Vagina (tissue), 2 donors: ENCODE measurements around the gene SMC3. TPM values are rescaled to one million over a fixed set of nuclear protein-coding genes. Genes with fewer than 3 reads are reported as not detected.

Source experiments
- DNase-seq, 2 donors: peaks; one replicate each; pipeline ENCODE4 v3.0.0-alpha.2; 2017; ENCODE audit errors: extremely low spot score in 2 of 2
- H3K27ac ChIP-seq: fragments of 200-600 bp; sonication (generic); one replicate; pipeline ENCODE4 v1.5.1; 2019
- H3K27me3 ChIP-seq: fragments of 200-600 bp; sonication (generic); one replicate; pipeline ENCODE4 v1.5.1; 2019
- H3K36me3 ChIP-seq, 2 donors: fragments of 200-600 bp; sonication (generic); one replicate each; pipeline ENCODE4 v1.5.1; 2017 to 2019
- H3K4me1 ChIP-seq: fragments of 200-600 bp; sonication (generic); one replicate; pipeline ENCODE4 v1.5.1; 2019
- H3K4me3 ChIP-seq, 2 donors: fragments of 200-600 bp; sonication (generic); 1 replicate in 1 of 2; 2 replicates in 1 of 2; pipeline ENCODE4 v1.5.1; 2016 to 2019
- H3K9me3 ChIP-seq: fragments of 200-600 bp; sonication (generic); one replicate; pipeline ENCODE4 v1.5.1; 2019
- CTCF ChIP-seq, 3 experiments: fragments of 450-650 bp in 2 of 3; fragments of 200-600 bp in 1 of 3; sonication (generic) in 1 of 3; IDR thresholded peaks; one replicate each; pipeline ENCODE4 v1.5.1; 2017 to 2019; ENCODE audit warnings: antibody characterized with exemption in 3 of 3, mild to moderate bottlenecking in 2 of 3, moderate library complexity in 2 of 3
- POLR2A ChIP-seq, 2 donors: fragments of 450-650 bp; IDR thresholded peaks; one replicate each; pipeline ENCODE4 v1.6.1; 2017; ENCODE audit warnings: antibody characterized with exemption in 2 of 2, mild to moderate bottlenecking in 2 of 2, moderate library complexity in 2 of 2
- POLR2AphosphoS5 ChIP-seq, 2 donors: sonication (generic); formaldehyde crosslinking; IDR thresholded peaks; one replicate each; pipeline ENCODE4 v1.9.0; 2017; ENCODE audit warnings: antibody characterized with exemption in 2 of 2, mild to moderate bottlenecking in 2 of 2, low read depth in 1 of 2; ENCODE audit not compliant: insufficient read depth in 1 of 2
- intact Hi-C: fragments of 100-400 bp; cut with DNase I; formaldehyde crosslinking; loops from one replicate; pipeline ENCODE4 v1.15.1; 2023
- total RNA-seq: library from RNA; depleted of rRNA; stranded (reverse); fragments of >200 nt; gene quantifications from one replicate; pipeline ENCODE4 v1.2.3, GENCODE V29; 2016

Gene SMC3
- total RNA-seq, 1 donor from 2014 or later: 27.5 TPM

- Histone ChIP-seq H3K27ac (peak overlapping the region; percentile 92), H3K9me3 (no peaks in the 10 kb centered on the region), H3K36me3 (no peaks in the 10 kb centered on the region), H3K4me3 (peak overlapping the region; percentile 94 to 95), H3K27me3 (no peaks in the 10 kb centered on the region), H3K4me1 (peaks cover 50% of the 10 kb centered on the region)
- no peak for DNase-seq
- TF ChIP-seq CTCF (IDR thresholded peaks at IDR 0.05): no peak
- TF ChIP-seq POLR2A (IDR thresholded peaks at IDR 0.05): no peak
- TF ChIP-seq POLR2AphosphoS5 (IDR thresholded peaks at IDR 0.05; ENCODE audit: insufficient read depth in 1 of 2, low read depth in 1 of 2): no peak
- intact Hi-C loops: loop anchor here (10.0 kb wide), 2 partner anchors 263 to 353 kb away; partner anchors contain the start of gene SMNDC1
Observed at GRCh38 chr10:110568055-110568735, 700 bp downstream of the SMC3 start.

GRCh38 chr10:110569122-110569521 lies 1.6 kb downstream of the SMC3 start:
- Histone ChIP-seq H3K4me1 (peaks cover 51% of the 10 kb centered on the region), H3K27me3 (no peaks in the 10 kb centered on the region), H3K36me3 (no peaks in the 10 kb centered on the region), H3K4me3 (peak overlapping the region; percentile 94 to 95), H3K27ac (no peak overlapping the region), H3K9me3 (no peaks in the 10 kb centered on the region)
- no peak for DNase-seq
- intact Hi-C loops: loop anchor here (10.0 kb wide), 2 partner anchors 264 to 354 kb away; partner anchors contain the start of gene SMNDC1
- TF ChIP-seq CTCF (IDR thresholded peaks at IDR 0.05) (no peak), POLR2A (IDR thresholded peaks at IDR 0.05) (no peak), POLR2AphosphoS5 (IDR thresholded peaks at IDR 0.05; ENCODE audit: insufficient read depth in 1 of 2, low read depth in 1 of 2) (no peak)

- Histone ChIP-seq H3K27ac (no peak overlapping the region), H3K27me3 (no peaks in the 10 kb centered on the region), H3K9me3 (no peaks in the 10 kb centered on the region), H3K4me3 (peak overlapping the region in 1 of 2 donors; percentile 94), H3K36me3 (peaks cover 0 to 5% of the 10 kb centered on the region in 2 donors), H3K4me1 (peaks cover 51% of the 10 kb centered on the region)
- no peak for TF ChIP-seq CTCF (IDR thresholded peaks at IDR 0.05)
- intact Hi-C loops: loop anchor here (10.0 kb wide), 2 partner anchors 265 to 355 kb away; partner anchors contain the start of gene SMNDC1
- no peak for DNase-seq
Observed at GRCh38 chr10:110569736-110570135, 2.2 kb downstream of the SMC3 start.

GRCh38 chr10:110571093-110571743 lies 3.7 kb downstream of the SMC3 start:
- no peaks in the 10 kb centered on the region for H3K9me3 ChIP-seq
- H3K27ac ChIP-seq: no peak overlapping the region
- H3K4me1 ChIP-seq: peaks cover 51% of the 10 kb centered on the region
- no peak overlapping the region for H3K4me3 ChIP-seq
- DNase-seq: no peak
- peaks cover 0 to 14% of the 10 kb centered on the region in 2 donors for H3K36me3 ChIP-seq
- no peak for TF ChIP-seq POLR2AphosphoS5 (IDR thresholded peaks at IDR 0.05; ENCODE audit: insufficient read depth in 1 of 2, low read depth in 1 of 2)
- no peak for TF ChIP-seq CTCF (IDR thresholded peaks at IDR 0.05)
- no peak for TF ChIP-seq POLR2A (IDR thresholded peaks at IDR 0.05)
- intact Hi-C loops: no loop called here
- no peaks in the 10 kb centered on the region for H3K27me3 ChIP-seq

- H3K4me1 ChIP-seq: peaks cover 46% of the 10 kb centered on the region
- H3K4me3 ChIP-seq: no peak overlapping the region
- H3K36me3 ChIP-seq: peaks cover 0 to 18% of the 10 kb centered on the region in 2 donors
Observed at GRCh38 chr10:110572862-110573261, 5.4 kb downstream of the SMC3 start.

More at GRCh38 chr10:110572862-110573261, 5.4 kb downstream of the SMC3 start:
- intact Hi-C loops: no loop called here
- TF ChIP-seq POLR2A (IDR thresholded peaks at IDR 0.05) (no peak), CTCF (IDR thresholded peaks at IDR 0.05) (no peak), POLR2AphosphoS5 (IDR thresholded peaks at IDR 0.05; ENCODE audit: insufficient read depth in 1 of 2, low read depth in 1 of 2) (no peak)
- Histone ChIP-seq H3K27ac (no peak overlapping the region), H3K9me3 (no peaks in the 10 kb centered on the region), H3K27me3 (no peaks in the 10 kb centered on the region)
- no peak for DNase-seq
